ENCODE data around the gene PLCXD3. TPM values are rescaled to one million over a fixed set of nuclear protein-coding genes. Genes with fewer than 3 reads are reported as not detected.
A peak's percentile ranks its signal among the peaks of the same experiment; 100 is the strongest.

Gene PLCXD3
- total RNA-seq, 6 donors from 2014 or later: 1.0 to 2.9 (median 2.2) TPM

- Histone ChIP-seq H3K27ac (no peak overlapping the region), H3K36me3 (no peaks in the 10 kb centered on the region), H3K4me1 (no peaks in the 10 kb centered on the region), H3K27me3 (no peaks in the 10 kb centered on the region), H3K9me3 (no peaks in the 10 kb centered on the region), H3K4me3 (no peak overlapping the region)
- WGBS, 2 donors: 79 to 90% methylated on average over 2 of the region's 2 CpGs
- DNase-seq (no peak), ATAC-seq (ENCODE audit: low FRiP score in 2 of 2) (no peak)
- TF ChIP-seq POLR2AphosphoS5 (IDR thresholded peaks at IDR 0.05) (no peak), EP300 (IDR thresholded peaks at IDR 0.05) (no peak), POLR2A (IDR thresholded peaks at IDR 0.05) (no peak)
- TF ChIP-seq, protein P1, sequence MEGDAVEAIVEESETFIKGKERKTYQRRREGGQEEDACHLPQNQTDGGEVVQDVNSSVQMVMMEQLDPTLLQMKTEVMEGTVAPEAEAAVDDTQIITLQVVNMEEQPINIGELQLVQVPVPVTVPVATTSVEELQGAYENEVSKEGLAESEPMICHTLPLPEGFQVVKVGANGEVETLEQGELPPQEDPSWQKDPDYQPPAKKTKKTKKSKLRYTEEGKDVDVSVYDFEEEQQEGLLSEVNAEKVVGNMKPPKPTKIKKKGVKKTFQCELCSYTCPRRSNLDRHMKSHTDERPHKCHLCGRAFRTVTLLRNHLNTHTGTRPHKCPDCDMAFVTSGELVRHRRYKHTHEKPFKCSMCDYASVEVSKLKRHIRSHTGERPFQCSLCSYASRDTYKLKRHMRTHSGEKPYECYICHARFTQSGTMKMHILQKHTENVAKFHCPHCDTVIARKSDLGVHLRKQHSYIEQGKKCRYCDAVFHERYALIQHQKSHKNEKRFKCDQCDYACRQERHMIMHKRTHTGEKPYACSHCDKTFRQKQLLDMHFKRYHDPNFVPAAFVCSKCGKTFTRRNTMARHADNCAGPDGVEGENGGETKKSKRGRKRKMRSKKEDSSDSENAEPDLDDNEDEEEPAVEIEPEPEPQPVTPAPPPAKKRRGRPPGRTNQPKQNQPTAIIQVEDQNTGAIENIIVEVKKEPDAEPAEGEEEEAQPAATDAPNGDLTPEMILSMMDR (IDR thresholded peaks at IDR 0.05): no peak
These were observed 29.1 kb upstream of the PLCXD3 start for GRCh38 chr5:41539454-41539853.

- no peaks in the 10 kb centered on the region for H3K36me3 ChIP-seq
- TF ChIP-seq EP300 (IDR thresholded peaks at IDR 0.05) (no peak), POLR2AphosphoS5 (IDR thresholded peaks at IDR 0.05) (no peak), POLR2A (IDR thresholded peaks at IDR 0.05) (no peak)
- TF ChIP-seq, protein P1 (IDR thresholded peaks at IDR 0.05): no peak
- WGBS, 2 donors: 87 to 90% methylated on average over 4 of the region's 4 CpGs
- no peaks in the 10 kb centered on the region for H3K9me3 ChIP-seq
- H3K27ac ChIP-seq: no peak overlapping the region
- no peak overlapping the region for H3K4me3 ChIP-seq
- H3K4me1 ChIP-seq: no peaks in the 10 kb centered on the region
- DNase-seq (no peak), ATAC-seq (ENCODE audit: low FRiP score in 2 of 2) (no peak)
- no peaks in the 10 kb centered on the region for H3K27me3 ChIP-seq
These were observed 27.2 kb upstream of the PLCXD3 start for GRCh38 chr5:41537581-41537980.

- TF ChIP-seq, protein P1 (IDR thresholded peaks at IDR 0.05): no peak
- no peak for TF ChIP-seq POLR2A (IDR thresholded peaks at IDR 0.05)
- TF ChIP-seq POLR2AphosphoS5 (IDR thresholded peaks at IDR 0.05): no peak
- no peak for TF ChIP-seq EP300 (IDR thresholded peaks at IDR 0.05)
- ATAC-seq (ENCODE audit: low FRiP score in 2 of 2): no peak
- no peak overlapping the region for H3K27ac ChIP-seq
- no peaks in the 10 kb centered on the region for H3K27me3 ChIP-seq
- H3K9me3 ChIP-seq: no peaks in the 10 kb centered on the region
- H3K36me3 ChIP-seq: no peaks in the 10 kb centered on the region
- 73 to 76% methylated on average over 1 of the region's 1 CpG for WGBS, 2 donors
- H3K4me3 ChIP-seq: no peak overlapping the region
- DNase-seq: no peak
- H3K4me1 ChIP-seq: no peaks in the 10 kb centered on the region
These were observed 22.1 kb upstream of the PLCXD3 start for GRCh38 chr5:41532485-41532884.

GRCh38 chr5:41527201-41527779 is 16.9 kb upstream of the PLCXD3 start:
- ATAC-seq (ENCODE audit: low FRiP score in 2 of 2): peak in 1 of 2 donors; percentile 68
- TF ChIP-seq POLR2A (IDR thresholded peaks at IDR 0.05) (no peak), POLR2AphosphoS5 (IDR thresholded peaks at IDR 0.05) (no peak)
- TF ChIP-seq, protein P1 (IDR thresholded peaks at IDR 0.05): no peak
- 40 to 50% methylated on average over 5 of the region's 5 CpGs for WGBS, 2 donors

DNA sequence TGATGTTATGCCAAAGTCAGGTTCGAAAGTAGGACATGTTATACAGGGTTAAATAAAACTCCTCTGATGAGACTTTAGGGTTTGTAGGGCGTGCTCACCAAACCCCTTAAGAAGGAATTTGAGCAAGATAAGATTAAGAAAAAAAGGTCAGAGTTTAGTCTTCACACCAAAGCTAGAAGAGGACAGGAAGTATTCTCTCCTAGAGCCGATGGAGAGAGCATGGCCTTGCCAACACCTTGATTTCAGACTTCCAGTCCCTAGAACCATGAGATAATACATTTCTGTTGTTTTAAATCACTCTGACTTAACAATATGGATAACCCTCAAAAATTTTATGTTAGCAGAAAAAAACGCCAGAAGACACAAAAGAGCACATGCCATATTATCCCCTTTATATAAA is 16.3 kb upstream of the PLCXD3 start:
- H3K27ac ChIP-seq: no peak overlapping the region
- WGBS, 2 donors: 65% methylated on average over 4 of the region's 4 CpGs

More at GRCh38 chr5:41527201-41527779, 16.9 kb upstream of the PLCXD3 start:
- no peaks in the 10 kb centered on the region for H3K4me1 ChIP-seq
- no peaks in the 10 kb centered on the region for H3K9me3 ChIP-seq
- H3K4me3 ChIP-seq: no peak overlapping the region
- H3K27ac ChIP-seq: no peak overlapping the region
- no peaks in the 10 kb centered on the region for H3K27me3 ChIP-seq
- H3K36me3 ChIP-seq: no peaks in the 10 kb centered on the region
- DNase-seq: no peak

More for the DNA sequence above, 16.3 kb upstream of the PLCXD3 start:
- Histone ChIP-seq H3K27me3 (no peaks in the 10 kb centered on the region), H3K9me3 (no peaks in the 10 kb centered on the region), H3K4me1 (no peaks in the 10 kb centered on the region), H3K36me3 (no peaks in the 10 kb centered on the region), H3K4me3 (no peak overlapping the region)
- ATAC-seq (ENCODE audit: low FRiP score in 2 of 2): no peak
- TF ChIP-seq, protein P1 (IDR thresholded peaks at IDR 0.05): no peak
- TF ChIP-seq POLR2A (IDR thresholded peaks at IDR 0.05) (no peak), POLR2AphosphoS5 (IDR thresholded peaks at IDR 0.05) (no peak), EP300 (IDR thresholded peaks at IDR 0.05) (no peak)
- DNase-seq: no peak

Measured in upper lobe of left lung (tissue), 6 donors.